ENCODE results near the gene KRTAP5-3.
"Not testable (repeated sequence)": the region's sequence is repeated elsewhere in the genome, so short reads cannot be mapped to it uniquely, and the experiment has no call there.

KRTAP5-3 gene

DNA sequence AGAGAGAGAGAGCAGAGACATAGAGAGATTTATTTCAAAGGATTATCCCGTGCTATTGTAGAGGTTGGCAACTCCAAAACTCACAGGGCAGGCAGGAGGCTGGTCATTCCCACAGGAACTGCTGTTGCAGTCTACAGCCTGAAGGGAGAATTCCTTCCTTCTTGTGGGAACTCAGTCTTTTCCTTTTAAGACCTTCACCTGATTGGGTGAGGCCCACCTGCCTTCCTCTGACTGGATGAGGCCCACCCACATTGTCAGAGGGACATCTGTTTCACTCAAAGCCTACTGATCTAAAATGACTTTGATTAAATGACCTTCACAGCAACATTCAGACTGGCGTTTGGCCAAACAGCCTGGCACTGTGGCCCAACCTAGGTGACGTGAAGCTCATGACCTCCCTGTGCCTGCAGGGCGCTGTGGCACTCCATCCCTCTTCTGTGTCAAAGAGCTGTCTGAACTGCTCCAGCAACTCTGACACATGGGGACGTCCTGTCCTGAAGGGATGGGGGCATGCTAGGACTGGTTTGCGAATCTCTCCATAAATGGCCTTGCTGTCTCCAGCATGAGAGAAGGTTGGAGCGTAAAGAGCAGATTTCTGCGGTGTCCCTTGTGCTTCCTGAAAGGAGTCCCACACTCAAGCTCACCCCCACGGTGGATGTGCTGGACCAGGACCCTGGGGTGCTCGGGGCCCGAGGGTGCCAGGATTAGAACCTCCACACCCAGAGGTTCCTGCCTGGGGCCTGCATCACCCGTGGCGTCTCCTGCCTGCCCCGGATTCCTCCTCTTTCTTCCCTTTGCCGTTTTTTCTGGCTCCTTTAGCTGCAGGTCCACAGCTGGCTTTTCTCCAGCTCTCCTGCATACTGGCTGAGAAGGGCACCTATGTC is 42.0 kb upstream of the KRTAP5-3 start:
- ChIA-PET CTCF (interaction anchor here (0.9 to 1.4 kb wide), 5 partner anchors 9 to 501 kb away, joined by 3 to 6 read pairs (median 3); no protein-coding TSS in a partner anchor), POLR2A (no interaction called here)
- TF ChIP-seq FOXM1 (IDR thresholded peaks at IDR 0.05; ENCODE audit: borderline replicate concordance) (peak; percentile 97), ELF4 (IDR thresholded peaks at IDR 0.05) (no peak), L3MBTL2 (conservative IDR thresholded peaks at IDR 0.05) (no peak)
- DNase-seq (ENCODE audit: extremely low spot score) = no peak

- no peak for DNase-seq (ENCODE audit: extremely low spot score)
- CTCF ChIA-PET = interaction anchor here (1.7 kb wide), 1 partner anchor 503 kb away, joined by 4 read pairs; no protein-coding TSS in a partner anchor
- POLR2A ChIA-PET = no interaction called here
- TF ChIP-seq SP1 (IDR thresholded peaks at IDR 0.05) (no peak), FOXM1 (IDR thresholded peaks at IDR 0.05; ENCODE audit: borderline replicate concordance) (no peak), TARDBP (IDR thresholded peaks at IDR 0.05) (no peak), CTBP1 (IDR thresholded peaks at IDR 0.05; ENCODE audit: borderline replicate concordance) (no peak), NFRKB (IDR thresholded peaks at IDR 0.05) (no peak), ZNF384 (IDR thresholded peaks at IDR 0.05) (no peak), SUZ12 (IDR thresholded peaks at IDR 0.05) (no peak), HDGF (IDR thresholded peaks at IDR 0.05; ENCODE audit: borderline replicate concordance) (no peak), LEF1 (IDR thresholded peaks at IDR 0.05; ENCODE audit: borderline replicate concordance) (no peak), FOXA1 (IDR thresholded peaks at IDR 0.05) (no peak), FOXK2 (IDR thresholded peaks at IDR 0.05) (no peak), L3MBTL2 (conservative IDR thresholded peaks at IDR 0.05) (no peak), ARNT (IDR thresholded peaks at IDR 0.05) (no peak)
- TF ChIP-seq, protein P1, sequence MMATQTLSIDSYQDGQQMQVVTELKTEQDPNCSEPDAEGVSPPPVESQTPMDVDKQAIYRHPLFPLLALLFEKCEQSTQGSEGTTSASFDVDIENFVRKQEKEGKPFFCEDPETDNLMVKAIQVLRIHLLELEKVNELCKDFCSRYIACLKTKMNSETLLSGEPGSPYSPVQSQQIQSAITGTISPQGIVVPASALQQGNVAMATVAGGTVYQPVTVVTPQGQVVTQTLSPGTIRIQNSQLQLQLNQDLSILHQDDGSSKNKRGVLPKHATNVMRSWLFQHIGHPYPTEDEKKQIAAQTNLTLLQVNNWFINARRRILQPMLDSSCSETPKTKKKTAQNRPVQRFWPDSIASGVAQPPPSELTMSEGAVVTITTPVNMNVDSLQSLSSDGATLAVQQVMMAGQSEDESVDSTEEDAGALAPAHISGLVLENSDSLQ (IDR thresholded peaks at IDR 0.05) = no peak
Measured at GRCh38 chr11:1648653-1649420, 40.6 kb upstream of the KRTAP5-3 start.

DNA sequence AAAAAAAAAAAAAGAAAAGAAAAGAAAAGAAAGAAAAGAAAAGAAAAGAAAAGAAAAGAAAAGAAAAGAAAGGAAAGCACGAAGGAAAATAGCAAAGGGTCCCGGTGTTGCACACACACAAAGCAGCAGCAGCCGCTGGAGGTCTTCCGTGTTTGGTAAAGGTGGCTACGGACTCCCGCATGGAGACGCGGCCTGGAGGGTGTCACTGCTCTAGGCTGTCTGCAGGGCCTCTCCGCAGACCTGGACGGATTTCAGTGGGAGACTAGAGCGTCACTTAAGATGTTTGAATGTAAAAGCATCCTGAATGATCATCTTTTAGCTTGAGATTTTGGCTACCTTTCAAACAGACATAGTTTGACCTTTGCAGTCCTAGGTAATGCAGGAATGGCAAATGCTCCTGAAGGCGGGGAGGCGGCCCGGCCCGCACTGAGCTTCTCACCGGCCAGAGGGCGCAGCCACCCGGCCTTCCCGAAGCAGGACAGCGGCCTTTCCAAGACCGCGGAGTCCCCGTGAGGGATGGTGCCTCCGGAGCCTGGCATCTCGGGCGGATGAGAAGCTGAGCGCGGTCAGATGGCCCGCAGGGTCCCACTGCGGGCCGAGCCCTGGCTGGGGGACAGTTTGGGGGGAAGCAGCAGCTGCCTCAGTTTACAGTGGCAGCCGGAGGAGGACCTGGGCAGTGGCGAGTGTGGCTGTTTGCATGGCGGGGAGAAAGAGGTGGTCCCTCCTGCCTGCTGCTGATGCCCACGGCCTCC is 39.8 kb upstream of the KRTAP5-3 start:
- no peak for DNase-seq (ENCODE audit: extremely low spot score)
- ChIA-PET POLR2A (no interaction called here), CTCF (interaction anchor here (1.7 kb wide), 1 partner anchor 504 kb away, joined by 4 read pairs; no protein-coding TSS in a partner anchor)
- TF ChIP-seq BHLHE40 (IDR thresholded peaks at IDR 0.05; ENCODE audit: borderline replicate concordance) (no peak), SUZ12 (IDR thresholded peaks at IDR 0.05) (no peak), LEF1 (IDR thresholded peaks at IDR 0.05; ENCODE audit: borderline replicate concordance) (no peak), TARDBP (IDR thresholded peaks at IDR 0.05) (no peak), ELF4 (IDR thresholded peaks at IDR 0.05) (no peak), CTBP1 (IDR thresholded peaks at IDR 0.05; ENCODE audit: borderline replicate concordance) (no peak), HDGF (IDR thresholded peaks at IDR 0.05; ENCODE audit: borderline replicate concordance) (no peak), ARNT (IDR thresholded peaks at IDR 0.05) (no peak), ZNF384 (IDR thresholded peaks at IDR 0.05) (no peak), L3MBTL2 (conservative IDR thresholded peaks at IDR 0.05) (no peak), FOXK2 (IDR thresholded peaks at IDR 0.05) (no peak), FOXA1 (IDR thresholded peaks at IDR 0.05) (no peak), FOXM1 (IDR thresholded peaks at IDR 0.05; ENCODE audit: borderline replicate concordance) (no peak), SP1 (IDR thresholded peaks at IDR 0.05) (no peak), NFRKB (IDR thresholded peaks at IDR 0.05) (no peak)
- TF ChIP-seq, protein P1 (IDR thresholded peaks at IDR 0.05) = no peak

GRCh38 chr11:1646540-1646939 is 38.3 kb upstream of the KRTAP5-3 start:
- DNase-seq (ENCODE audit: extremely low spot score); POLR2A ChIA-PET: not testable (repeated sequence)
- CTCF ChIA-PET = interaction anchor here (1.2 kb wide), 1 partner anchor 186 kb away, joined by 3 read pairs; no protein-coding TSS in a partner anchor

DNA sequence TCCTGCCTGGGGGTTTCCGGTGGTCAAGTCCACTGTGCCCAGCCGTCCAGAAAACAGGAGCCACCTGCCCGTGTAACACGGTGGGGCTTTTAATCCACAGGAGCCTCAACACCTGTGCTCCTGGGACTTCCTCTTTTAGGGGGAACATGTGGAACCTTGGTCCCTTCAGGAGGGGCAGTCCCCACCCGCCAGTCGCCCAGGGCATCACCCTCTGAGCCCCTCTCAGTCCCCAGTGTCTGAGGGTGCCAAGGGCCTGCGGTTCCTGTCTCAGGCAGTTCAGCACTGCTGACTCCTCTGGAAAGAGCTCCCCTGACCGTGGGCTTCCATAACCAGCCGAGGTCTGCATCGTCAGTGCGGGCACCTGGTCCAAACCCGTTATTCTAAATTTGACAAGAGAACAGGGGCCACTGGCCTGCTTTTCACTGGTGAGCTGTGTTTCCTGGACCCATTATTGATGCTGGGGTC is 37.1 kb upstream of the KRTAP5-3 start:
- TF ChIP-seq CTBP1 (IDR thresholded peaks at IDR 0.05; ENCODE audit: borderline replicate concordance) (no peak), NFRKB (IDR thresholded peaks at IDR 0.05) (no peak), HDGF (IDR thresholded peaks at IDR 0.05; ENCODE audit: borderline replicate concordance) (no peak), ARNT (IDR thresholded peaks at IDR 0.05) (no peak), BHLHE40 (IDR thresholded peaks at IDR 0.05; ENCODE audit: borderline replicate concordance) (no peak), L3MBTL2 (conservative IDR thresholded peaks at IDR 0.05) (no peak), SP1 (IDR thresholded peaks at IDR 0.05) (no peak), SUZ12 (IDR thresholded peaks at IDR 0.05) (no peak), LEF1 (IDR thresholded peaks at IDR 0.05; ENCODE audit: borderline replicate concordance) (no peak), FOXA1 (IDR thresholded peaks at IDR 0.05) (no peak), ELF4 (IDR thresholded peaks at IDR 0.05) (no peak)
- TF ChIP-seq, protein P1 (IDR thresholded peaks at IDR 0.05) = no peak

More for the DNA sequence above, 37.1 kb upstream of the KRTAP5-3 start:
- no peak for DNase-seq (ENCODE audit: extremely low spot score)
- ChIA-PET CTCF (interaction anchor here (0.6 kb wide), 1 partner anchor 23 kb away, joined by 3 read pairs; no protein-coding TSS in a partner anchor), POLR2A (interaction anchor here (0.6 kb wide), 1 partner anchor 30 kb away, joined by 3 read pairs; no protein-coding TSS in a partner anchor)

All from HEK293T (cell line).